Posterior vena cava (tissue), 2 donors: ENCODE measurements around the gene RALGPS2. TPM values are rescaled to one million over a fixed set of nuclear protein-coding genes. Genes with fewer than 3 reads are reported as not detected.

Experiments used
- DNase-seq: peaks from one replicate; pipeline ENCODE4 v3.0.0-alpha.2; 2020; ENCODE audit warnings: low spot score
- intact Hi-C, 2 donors: fragments of 100-400 bp; cut with DNase I; formaldehyde crosslinking; loops; one replicate each; pipeline versions ENCODE4 v1.14.1 to v1.14.2; 2022 to 2023
- total RNA-seq, 2 donors: library from RNA; stranded (reverse); fragmentation: NEBNext Ultra II Directional; extraction: Animal tissue kit (Norgen Biotek cat#: 25700); gene quantifications; one replicate each; pipeline ENCODE4 v1.2.1, GENCODE V29; 2021
- donor health status: DM: yes; HTN: yes; CAD: no.
- donor health status: DM: yes; HTN: yes; CAD: no.

RALGPS2 gene
- total RNA-seq, 2 donors from 2014 or later = 7.4 to 7.9 TPM

- no peak for DNase-seq
- intact Hi-C loops = no loop called here
Observed at GRCh38 chr1:178886551-178886950, 161.5 kb downstream of the RALGPS2 start.

DNA sequence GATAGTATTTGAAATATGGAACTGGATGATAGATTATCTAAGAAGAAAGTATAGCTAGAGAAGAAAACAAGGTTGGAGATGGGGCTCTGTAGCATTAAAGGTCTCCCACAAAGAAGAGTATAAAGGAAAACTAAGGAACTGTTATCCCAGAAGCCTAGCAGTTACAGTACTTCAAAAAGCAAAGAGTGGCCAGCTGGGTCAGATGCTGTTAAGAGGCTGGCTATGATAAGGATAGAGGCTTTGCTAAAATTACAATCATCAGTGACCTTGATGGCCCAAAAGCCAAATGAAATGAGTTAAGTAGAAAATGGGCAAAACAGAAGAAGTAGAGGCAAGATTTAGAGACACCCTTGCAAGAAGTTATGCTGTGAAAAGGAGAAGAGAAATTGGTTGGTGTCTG lies 170.9 kb downstream of the RALGPS2 start:
- intact Hi-C loops = no loop called here
- no peak for DNase-seq

GRCh38 chr1:178898401-178898800 lies 173.4 kb downstream of the RALGPS2 start:
- intact Hi-C loops = no loop called here

DNA sequence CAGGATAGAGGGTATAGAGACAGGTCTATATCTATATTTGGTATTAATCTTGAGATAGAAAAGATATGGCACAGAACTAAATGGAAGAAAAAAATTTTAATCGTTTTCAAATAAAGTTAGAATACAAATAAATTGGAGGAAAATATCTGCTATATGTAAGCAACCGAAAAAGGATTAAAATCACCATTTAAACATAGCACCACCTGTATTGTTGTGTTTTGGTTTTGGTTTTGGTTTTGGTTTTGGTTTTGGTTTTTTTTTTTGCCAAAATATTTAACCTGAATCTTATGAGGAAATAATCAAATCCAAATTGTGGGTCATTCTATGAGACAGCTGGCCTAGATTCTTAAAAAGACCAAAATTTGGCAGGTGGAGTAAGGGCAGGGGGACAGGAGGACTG lies 174.4 kb downstream of the RALGPS2 start:
- no peak for DNase-seq
- intact Hi-C loops = no loop called here

More at GRCh38 chr1:178898401-178898800, 173.4 kb downstream of the RALGPS2 start:
- no peak for DNase-seq

DNA sequence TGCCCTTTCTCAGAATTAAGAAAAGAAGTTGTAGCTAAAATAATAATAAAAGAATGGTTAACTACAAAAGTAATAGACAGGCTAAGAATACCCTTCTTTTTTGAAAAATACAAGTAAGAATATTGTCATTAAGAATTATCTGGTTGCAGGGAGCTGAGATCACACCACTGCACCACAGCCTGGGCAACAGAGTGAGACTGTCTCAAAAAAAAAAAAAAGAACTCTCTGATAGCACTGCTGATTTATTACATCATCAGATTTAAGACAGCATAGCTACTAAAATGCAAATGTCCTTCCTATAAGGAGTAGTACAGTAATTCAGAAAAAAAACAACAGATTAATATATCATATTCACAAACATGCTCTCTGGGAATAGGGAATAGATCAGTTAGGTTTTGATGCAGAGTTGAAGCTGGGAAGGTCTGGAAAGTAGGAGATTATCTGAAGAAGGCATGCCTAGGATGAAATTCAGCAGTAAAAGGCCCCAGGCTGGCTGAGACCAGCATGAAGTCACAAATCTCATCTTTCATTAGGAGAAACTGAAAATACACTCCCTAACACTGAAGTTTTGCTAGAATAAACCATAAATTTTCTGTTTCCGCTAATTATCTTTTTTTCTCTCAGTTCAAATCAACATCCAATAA lies 176.6 kb downstream of the RALGPS2 start:
- intact Hi-C loops = no loop called here
- DNase-seq = no peak

- intact Hi-C loops = no loop called here
- no peak for DNase-seq
Observed at GRCh38 chr1:178908358-178908757, 183.3 kb downstream of the RALGPS2 start.

DNA sequence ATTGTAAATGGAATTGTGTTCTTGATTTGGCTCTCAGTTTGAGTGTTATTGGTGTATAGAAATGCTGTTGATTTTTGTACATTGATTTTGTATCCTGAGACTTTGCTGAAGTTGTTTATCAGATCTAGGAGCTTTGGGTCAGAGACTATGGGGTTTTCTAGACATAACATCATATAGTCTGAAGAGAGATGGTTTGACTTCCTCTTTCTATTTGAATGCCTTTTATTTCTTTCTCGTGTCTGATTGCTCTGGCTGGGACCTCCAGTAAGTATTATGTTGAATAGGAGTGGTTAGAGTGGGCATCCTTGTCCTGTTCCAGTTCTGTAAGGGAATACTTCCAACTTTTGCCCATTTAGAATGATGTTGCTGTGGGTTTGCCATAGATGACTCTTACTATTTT lies 185.0 kb downstream of the RALGPS2 start:
- no peak for DNase-seq

GRCh38 chr1:178912597-178912996 lies 187.6 kb downstream of the RALGPS2 start:
- DNase-seq = no peak
- intact Hi-C loops = no loop called here

More for the DNA sequence above, 185.0 kb downstream of the RALGPS2 start:
- intact Hi-C loops = no loop called here

- intact Hi-C loops = no loop called here
- no peak for DNase-seq
Observed at GRCh38 chr1:178916448-178917174, 191.6 kb downstream of the RALGPS2 start.

DNA sequence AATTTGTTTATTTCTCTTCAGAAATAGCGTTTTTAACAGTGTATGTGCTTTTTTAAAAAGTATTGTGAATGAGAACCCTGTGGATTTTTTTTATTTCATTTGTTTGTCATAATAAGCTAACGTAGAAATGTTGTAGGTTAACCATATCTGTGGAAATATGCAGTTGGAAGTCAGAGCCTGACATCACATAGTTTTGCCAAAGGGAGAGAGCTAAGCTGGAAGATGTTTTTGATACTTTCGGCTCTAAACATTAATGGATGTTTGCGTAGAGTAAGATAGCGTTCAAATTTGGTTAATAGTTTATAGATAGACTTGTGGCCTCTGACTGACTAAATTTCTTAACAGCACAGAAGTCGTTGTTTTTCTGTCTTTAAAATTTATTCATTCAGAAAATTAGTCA lies 193.3 kb downstream of the RALGPS2 start:
- intact Hi-C loops = no loop called here
- DNase-seq = no peak

GRCh38 chr1:178918955-178919354 lies 193.9 kb downstream of the RALGPS2 start:
- DNase-seq = no peak
- intact Hi-C loops = no loop called here

DNA sequence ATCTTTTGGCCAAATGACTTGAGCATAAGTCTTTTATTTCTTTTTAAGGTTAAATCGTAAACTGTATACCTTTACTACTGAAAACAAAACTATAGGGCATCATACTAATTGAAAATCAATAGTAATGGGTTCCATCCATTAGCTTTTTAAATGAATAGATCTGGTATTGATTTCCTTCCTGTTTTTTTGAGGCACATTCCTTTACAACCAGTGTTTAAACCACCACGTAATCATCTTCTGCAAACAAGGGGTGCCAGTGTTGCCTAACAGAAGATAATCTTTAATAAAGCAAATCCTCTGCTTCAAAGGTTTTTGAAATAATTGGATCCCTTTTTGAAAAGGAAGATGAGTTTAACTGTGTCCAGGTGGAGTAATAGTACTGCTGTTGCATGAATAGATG lies 194.5 kb downstream of the RALGPS2 start:
- no peak for DNase-seq
- intact Hi-C loops = no loop called here

DNA sequence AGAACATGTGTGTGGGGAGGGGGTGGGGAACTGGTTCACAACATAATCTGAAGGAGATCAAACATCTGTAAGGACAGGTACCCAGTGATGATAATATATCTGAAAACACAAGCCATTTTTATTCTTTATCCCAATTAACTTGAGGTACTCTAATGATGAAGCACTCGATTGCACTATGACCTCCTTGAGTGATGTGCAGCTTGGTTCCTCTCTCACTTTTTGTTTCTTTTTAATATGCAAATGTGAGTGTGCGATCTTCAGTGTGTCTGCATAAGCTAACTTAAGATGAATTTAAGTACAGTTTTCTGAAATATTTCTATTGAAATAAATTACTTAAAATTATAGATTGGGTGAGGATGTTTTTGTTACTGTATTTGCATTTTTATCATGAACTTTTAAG lies 196.5 kb downstream of the RALGPS2 start:
- no peak for DNase-seq
- intact Hi-C loops = no loop called here

GRCh38 chr1:178923512-178923911 lies 198.5 kb downstream of the RALGPS2 start:
- intact Hi-C loops = no loop called here
- DNase-seq = no peak

DNA sequence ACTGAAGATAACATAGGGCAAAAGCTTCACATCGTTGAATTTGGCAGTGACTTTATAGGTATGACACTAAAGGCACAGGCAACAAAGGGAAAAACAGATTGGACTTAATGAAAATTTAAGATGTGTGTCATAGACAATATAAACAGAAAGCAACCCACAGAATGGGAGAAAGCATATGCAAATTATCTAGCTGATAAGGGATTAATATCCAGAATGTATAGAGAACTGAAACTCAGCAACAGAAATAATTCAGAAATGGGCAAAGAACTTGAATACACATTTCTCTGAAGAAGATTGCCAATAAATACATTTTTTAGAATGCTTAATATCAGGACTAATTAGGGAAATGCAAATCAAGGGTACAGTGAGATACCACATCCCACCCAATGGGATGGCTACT lies 201.0 kb downstream of the RALGPS2 start:
- intact Hi-C loops = no loop called here
- no peak for DNase-seq

DNA sequence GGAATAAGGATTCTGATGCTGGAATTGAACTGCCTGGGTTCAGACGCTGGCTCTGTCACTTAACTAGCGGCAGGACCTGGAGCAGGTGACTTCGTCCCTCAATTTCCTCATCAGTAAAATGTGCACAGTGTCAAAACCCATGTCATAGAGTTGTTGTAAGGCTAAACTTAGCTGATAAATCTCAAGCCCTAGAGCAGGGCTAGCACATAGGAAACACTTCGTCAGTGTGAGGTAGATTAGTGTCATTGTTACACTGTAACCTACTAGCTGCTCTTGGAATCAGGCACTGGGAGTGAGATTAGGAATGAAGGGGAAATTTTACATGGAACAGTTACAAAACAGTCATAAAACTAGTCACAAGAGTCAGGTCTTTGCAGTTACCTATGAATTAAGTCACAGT lies 202.0 kb downstream of the RALGPS2 start:
- DNase-seq = no peak
- intact Hi-C loops = no loop called here

DNA sequence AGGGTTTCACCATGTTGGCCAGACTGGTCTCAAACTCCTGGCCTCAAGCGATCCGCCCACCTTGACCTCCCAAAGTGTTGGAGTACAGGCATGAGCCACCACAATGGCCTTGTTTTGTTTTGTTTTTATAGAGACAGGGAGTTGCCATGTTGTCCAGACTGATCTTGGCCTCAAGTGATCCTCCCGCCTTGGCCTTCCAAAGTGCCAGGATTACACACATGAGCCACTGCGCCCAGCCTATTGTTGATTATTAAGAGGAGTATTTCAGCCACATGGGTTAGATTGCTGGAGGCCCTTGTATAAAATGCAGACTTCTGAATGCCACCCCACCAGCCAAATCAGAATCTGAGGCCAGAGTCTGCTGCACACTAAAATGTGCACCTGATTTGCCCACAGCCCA lies 203.0 kb downstream of the RALGPS2 start:
- no peak for DNase-seq
- intact Hi-C loops = no loop called here

GRCh38 chr1:178928976-178929375 lies 203.9 kb downstream of the RALGPS2 start:
- DNase-seq = no peak
- intact Hi-C loops = no loop called here

- intact Hi-C loops = loop anchor here in 1 of 2 donors (5.0 kb wide), 1 partner anchor 65 kb away; no protein-coding TSS in a partner anchor
- DNase-seq = peak; percentile 94
Observed at GRCh38 chr1:178931858-178932551, 207.0 kb downstream of the RALGPS2 start.

GRCh38 chr1:178932552-178932906 lies 207.5 kb downstream of the RALGPS2 start:
- DNase-seq = no peak
- intact Hi-C loops = loop anchor here in 1 of 2 donors (5.0 kb wide), 1 partner anchor 65 kb away; no protein-coding TSS in a partner anchor
